Coronary artery (tissue), 2 donors: Measurements from ENCODE around the gene EREG.

Source experiments
- DNase-seq: peaks from one replicate; pipeline ENCODE4 v3.0.0-alpha.2; 2017; ENCODE audit warnings: low spot score
- H3K27ac ChIP-seq, 2 donors: fragments of 200-600 bp; sonication (generic); one replicate each; pipeline ENCODE4 v1.5.1; 2016 to 2019
- H3K4me3 ChIP-seq: fragments of 200-600 bp; sonication (generic); 2 replicates; pipeline ENCODE4 v1.5.1; 2016; ENCODE audit warnings: mild to moderate bottlenecking, moderate library complexity
- TF ChIP-seq, protein P1 (sequence below): fragments of 200-600 bp; sonication (generic); IDR thresholded peaks from one replicate; pipeline ENCODE4 v1.5.1; 2019; ENCODE audit warnings: antibody characterized with exemption

The EREG gene

DNA sequence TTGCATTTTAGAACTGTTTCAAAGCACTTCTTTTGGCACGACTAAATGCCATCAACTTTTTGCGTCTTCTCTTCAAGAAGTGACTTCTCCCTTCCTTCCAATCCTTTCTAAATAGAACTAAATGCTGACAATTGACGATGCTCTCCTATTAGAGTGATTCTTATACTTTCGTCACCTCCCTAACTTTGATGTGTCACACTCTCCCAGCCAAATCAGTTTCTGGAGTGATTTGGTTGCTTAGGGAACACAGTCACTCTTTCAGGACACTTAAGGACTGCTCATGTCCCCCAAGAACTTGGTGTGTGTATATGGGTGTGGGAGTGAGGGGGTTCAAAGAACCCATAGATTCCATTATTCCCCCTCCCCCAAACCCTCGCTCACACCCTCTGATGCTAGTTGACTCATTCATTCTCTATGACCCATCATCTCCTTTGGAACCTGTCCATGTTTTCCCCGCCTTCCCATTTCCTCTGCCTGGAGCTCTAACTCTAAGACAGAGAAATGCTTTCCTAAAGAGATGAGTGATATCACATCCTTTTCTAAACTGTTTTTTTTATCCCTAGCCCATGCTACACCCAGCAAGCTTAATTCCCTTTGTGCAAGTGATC is 53.2 kb downstream of the EREG start:
- no peak overlapping the region for H3K27ac ChIP-seq
- no peak overlapping the region for H3K4me3 ChIP-seq
- no peak for DNase-seq
- TF ChIP-seq, protein P1, sequence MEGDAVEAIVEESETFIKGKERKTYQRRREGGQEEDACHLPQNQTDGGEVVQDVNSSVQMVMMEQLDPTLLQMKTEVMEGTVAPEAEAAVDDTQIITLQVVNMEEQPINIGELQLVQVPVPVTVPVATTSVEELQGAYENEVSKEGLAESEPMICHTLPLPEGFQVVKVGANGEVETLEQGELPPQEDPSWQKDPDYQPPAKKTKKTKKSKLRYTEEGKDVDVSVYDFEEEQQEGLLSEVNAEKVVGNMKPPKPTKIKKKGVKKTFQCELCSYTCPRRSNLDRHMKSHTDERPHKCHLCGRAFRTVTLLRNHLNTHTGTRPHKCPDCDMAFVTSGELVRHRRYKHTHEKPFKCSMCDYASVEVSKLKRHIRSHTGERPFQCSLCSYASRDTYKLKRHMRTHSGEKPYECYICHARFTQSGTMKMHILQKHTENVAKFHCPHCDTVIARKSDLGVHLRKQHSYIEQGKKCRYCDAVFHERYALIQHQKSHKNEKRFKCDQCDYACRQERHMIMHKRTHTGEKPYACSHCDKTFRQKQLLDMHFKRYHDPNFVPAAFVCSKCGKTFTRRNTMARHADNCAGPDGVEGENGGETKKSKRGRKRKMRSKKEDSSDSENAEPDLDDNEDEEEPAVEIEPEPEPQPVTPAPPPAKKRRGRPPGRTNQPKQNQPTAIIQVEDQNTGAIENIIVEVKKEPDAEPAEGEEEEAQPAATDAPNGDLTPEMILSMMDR: no peak

DNA sequence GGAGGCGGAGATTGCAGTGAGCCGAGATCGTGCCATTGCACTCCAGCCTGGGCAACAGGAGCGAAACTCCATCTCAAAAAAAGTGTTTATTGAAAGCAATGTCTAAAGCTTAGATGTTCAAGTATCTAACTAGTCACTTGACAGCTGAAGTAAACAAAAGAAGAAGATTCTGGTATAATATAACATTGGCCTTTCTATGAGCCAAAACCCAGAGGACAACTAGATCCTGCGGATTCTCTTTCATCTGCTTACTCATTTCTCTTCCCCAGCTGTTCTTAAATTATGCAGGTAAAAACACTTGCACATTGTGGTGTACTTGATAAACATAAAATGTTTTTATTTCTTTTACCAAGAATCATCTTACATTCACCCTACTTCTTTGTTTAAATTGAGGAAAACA is 55.9 kb downstream of the EREG start:
- Histone ChIP-seq H3K4me3 (no peak overlapping the region), H3K27ac (no peak overlapping the region)
- TF ChIP-seq, protein P1: no peak
- no peak for DNase-seq

DNA sequence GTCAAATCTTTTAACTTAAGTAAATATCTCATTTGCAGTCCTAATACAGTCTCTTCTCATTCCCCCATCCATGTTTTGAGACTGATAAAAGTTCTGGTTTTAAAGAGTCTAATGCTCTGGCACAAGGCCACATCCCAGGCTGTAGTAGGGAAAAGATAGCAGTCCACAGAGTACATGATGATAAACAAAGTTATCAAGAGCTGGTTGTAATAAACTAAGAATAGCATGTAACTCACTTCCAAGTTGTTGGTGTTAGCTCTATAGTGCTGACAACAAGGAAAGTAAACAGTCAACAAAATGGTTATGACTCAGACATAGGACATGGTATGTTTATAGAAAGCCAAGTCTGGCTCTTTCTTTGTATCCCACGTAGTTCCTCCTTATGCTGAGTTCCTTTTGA is 58.2 kb downstream of the EREG start:
- TF ChIP-seq, protein P1: no peak
- Histone ChIP-seq H3K27ac (no peak overlapping the region), H3K4me3 (no peak overlapping the region)
- DNase-seq: no peak

DNA sequence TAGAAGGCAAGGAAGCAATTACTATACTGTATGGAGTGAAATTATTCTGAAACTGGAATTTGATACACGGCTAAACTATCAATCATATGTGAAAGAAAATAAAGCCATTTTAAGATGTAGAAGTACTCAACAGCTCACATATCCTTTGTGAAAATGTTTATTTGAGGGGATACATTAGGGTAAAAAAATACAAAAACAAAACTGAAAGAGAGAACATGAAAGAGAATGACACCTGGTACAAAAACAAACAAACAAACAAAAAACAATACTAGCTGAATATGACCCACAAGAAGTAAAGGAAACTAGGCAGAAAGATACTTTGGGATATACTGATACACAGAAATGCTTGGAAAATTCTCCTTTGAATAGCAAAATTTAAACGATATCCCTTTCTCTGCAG is 59.2 kb downstream of the EREG start:
- DNase-seq: no peak
- Histone ChIP-seq H3K4me3 (no peak overlapping the region), H3K27ac (no peak overlapping the region)
- TF ChIP-seq, protein P1: no peak

DNA sequence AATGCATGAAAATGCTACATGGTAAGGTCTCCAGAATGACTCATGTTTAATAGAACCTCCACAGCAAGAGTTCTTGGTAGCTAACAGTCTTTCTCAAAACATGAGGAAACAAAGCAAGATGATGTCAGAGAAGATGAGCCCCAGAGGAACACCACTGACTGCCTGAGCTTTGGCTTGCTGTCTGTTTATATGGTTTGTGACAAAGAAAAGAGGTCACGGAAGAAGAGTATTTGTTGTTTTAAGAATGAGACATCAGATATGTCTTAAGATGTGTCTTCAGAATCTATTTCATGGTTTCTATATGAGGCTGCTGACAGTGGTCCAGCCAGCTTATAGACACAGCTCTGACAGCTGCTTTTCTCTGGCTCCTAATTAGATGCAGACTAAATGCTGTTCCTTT is 61.2 kb downstream of the EREG start:
- TF ChIP-seq, protein P1: no peak
- H3K4me3 ChIP-seq: no peak overlapping the region
- DNase-seq: no peak
- H3K27ac ChIP-seq: no peak overlapping the region

DNA sequence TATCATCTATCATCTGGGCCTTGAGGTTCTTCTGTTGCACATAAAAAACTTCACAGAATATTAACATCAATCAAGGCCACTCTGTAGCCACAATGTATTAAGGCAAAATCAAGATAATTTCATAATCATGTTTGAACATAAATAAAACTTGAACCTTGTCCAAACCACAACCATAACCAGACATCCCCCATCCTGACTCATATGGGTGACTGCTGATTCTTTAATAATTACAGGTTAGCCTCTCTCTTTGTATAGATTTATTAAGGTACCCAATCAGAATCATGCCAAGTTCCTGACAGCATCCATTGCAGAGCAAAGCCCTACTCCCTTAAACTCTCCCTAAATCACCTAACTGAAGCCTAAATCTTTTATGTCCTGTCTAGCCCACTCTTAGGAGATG is 63.3 kb downstream of the EREG start:
- Histone ChIP-seq H3K27ac (no peak overlapping the region), H3K4me3 (no peak overlapping the region)
- DNase-seq: no peak
- TF ChIP-seq, protein P1: no peak

DNA sequence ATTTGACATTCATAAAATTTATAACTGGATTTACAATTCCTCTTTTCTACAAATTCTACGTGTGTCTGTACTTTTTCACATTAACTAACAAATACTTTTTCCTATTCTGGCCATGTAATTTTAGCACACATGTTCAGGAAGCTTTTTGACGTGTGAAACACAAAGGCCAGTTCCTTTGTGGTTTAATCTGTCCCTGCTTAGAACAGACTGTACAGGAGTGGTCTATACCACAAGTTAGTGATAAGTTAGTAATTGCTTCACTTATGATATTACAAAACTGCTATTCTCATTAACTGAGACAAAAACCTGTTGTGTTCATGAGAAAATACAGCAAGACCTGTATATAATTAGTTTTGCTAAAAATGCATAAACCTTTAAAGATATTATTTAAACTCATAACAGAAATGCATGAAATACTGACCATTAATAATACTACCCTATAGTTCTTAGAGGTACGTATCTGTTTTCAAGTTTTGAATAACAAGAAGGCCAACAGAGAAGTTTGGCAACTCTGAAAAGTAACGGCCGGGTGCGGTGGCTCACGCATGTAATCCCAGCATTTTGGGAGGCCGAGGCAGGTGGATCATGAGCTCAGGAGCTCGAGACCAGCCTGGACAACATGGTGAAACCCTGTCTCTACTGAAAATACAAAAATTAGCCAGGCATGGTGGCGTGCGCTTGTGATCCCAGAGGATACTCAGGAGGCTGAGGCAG is 66.3 kb downstream of the EREG start:
- Histone ChIP-seq H3K4me3 (no peak overlapping the region), H3K27ac (no peak overlapping the region)
- TF ChIP-seq, protein P1: no peak
- DNase-seq: no peak
